Neural crest cell (in vitro differentiated cells): ENCODE data around the gene DENND5A. TPM values are rescaled to one million over a fixed set of nuclear protein-coding genes. Genes with fewer than 3 reads are reported as not detected.

ENCODE experiments used
- DNase-seq: peaks from one replicate; pipeline ENCODE4 v3.0.0; 2021; ENCODE audit warnings: low read depth, mixed read lengths, low spot score
- H3K27ac Mint-ChIP-seq: one replicate; pipeline ENCODE4 v1.8.0; 2021; ENCODE audit warnings: mild to moderate bottlenecking, mixed read lengths; ENCODE audit not compliant: unreplicated experiment
- H3K27me3 Mint-ChIP-seq: 2 replicates; pipeline ENCODE4 v1.8.0; 2021; ENCODE audit warnings: low read depth, mild to moderate bottlenecking, mixed read lengths
- H3K36me3 Mint-ChIP-seq: 2 replicates; pipeline ENCODE4 v1.8.0; 2021; ENCODE audit warnings: low read depth, mild to moderate bottlenecking, mixed read lengths
- H3K4me1 Mint-ChIP-seq: 2 replicates; pipeline ENCODE4 v1.8.0; 2021; ENCODE audit warnings: mixed read lengths
- H3K4me3 Mint-ChIP-seq: one replicate; pipeline ENCODE4 v1.8.0; 2021; ENCODE audit warnings: mild to moderate bottlenecking, mixed read lengths
- H3K9me3 Mint-ChIP-seq: 2 replicates; pipeline ENCODE4 v1.8.0; 2021; ENCODE audit warnings: mixed read lengths
- total RNA-seq: library from RNA; stranded (reverse); gene quantifications from 2 replicates; pipeline ENCODE4 v1.2.1, GENCODE V29; 2021
- TF ChIP-seq, protein P1 (sequence below): fragments of 200-600 bp; sonication (generic); conservative IDR thresholded peaks from 2 replicates; pipeline ENCODE4 v1.5.0; 2021; ENCODE audit warnings: antibody characterized with exemption, mild to moderate bottlenecking

DENND5A gene
- total RNA-seq, 1 donor from 2014 or later, result 116 TPM

DNA sequence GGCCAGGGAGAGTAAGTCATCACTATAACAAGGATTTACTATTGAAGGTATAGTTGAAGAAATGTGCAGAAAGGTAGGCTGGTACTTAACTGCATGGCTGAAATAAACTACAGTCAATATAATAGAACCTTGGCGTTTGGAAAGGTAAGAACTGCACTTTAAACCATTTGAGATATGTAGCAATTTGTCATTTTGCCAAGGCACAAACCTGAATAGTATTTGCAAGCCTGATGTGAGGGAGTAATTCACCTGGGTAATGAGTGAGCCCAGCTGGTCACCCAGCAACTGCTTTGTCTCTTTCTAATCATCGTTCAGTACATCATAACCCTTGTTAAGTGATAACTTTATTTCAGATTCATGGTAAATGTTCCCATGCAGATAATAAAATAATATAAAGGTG is 111.5 kb downstream of the DENND5A start:
- no peaks in the 10 kb centered on the region for H3K9me3 Mint-ChIP-seq
- no peaks in the 10 kb centered on the region for H3K27me3 Mint-ChIP-seq
- H3K27ac Mint-ChIP-seq, result no peak overlapping the region
- no peak overlapping the region for H3K4me3 Mint-ChIP-seq
- no peak for DNase-seq
- H3K36me3 Mint-ChIP-seq, result peaks cover 7% of the 10 kb centered on the region
- no peaks in the 10 kb centered on the region for H3K4me1 Mint-ChIP-seq
- TF ChIP-seq, protein P1, sequence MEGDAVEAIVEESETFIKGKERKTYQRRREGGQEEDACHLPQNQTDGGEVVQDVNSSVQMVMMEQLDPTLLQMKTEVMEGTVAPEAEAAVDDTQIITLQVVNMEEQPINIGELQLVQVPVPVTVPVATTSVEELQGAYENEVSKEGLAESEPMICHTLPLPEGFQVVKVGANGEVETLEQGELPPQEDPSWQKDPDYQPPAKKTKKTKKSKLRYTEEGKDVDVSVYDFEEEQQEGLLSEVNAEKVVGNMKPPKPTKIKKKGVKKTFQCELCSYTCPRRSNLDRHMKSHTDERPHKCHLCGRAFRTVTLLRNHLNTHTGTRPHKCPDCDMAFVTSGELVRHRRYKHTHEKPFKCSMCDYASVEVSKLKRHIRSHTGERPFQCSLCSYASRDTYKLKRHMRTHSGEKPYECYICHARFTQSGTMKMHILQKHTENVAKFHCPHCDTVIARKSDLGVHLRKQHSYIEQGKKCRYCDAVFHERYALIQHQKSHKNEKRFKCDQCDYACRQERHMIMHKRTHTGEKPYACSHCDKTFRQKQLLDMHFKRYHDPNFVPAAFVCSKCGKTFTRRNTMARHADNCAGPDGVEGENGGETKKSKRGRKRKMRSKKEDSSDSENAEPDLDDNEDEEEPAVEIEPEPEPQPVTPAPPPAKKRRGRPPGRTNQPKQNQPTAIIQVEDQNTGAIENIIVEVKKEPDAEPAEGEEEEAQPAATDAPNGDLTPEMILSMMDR, result no peak

DNA sequence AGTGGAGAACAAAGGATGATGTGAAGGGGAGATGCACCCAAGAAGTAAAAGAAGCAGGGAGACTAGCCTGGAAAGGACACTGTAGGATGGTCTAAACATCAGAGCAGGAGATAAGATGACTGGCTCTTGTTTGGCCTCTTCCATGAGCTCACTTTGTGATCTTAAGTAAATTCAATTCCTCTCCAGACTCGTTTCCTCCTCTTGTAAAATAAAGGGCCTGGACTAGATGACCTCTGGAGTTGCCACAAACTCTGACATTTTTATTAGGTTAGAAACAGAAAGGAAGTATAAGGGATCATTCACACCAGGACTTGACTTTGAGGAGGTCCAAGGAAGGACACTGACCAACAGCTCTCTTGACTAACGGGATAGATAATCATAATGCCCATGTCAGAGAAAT is 113.5 kb downstream of the DENND5A start:
- TF ChIP-seq, protein P1, result no peak
- H3K9me3 Mint-ChIP-seq, result no peaks in the 10 kb centered on the region
- no peak for DNase-seq
- no peaks in the 10 kb centered on the region for H3K4me1 Mint-ChIP-seq
- H3K4me3 Mint-ChIP-seq, result no peak overlapping the region
- no peaks in the 10 kb centered on the region for H3K27me3 Mint-ChIP-seq
- H3K36me3 Mint-ChIP-seq, result peaks cover 14% of the 10 kb centered on the region
- no peak overlapping the region for H3K27ac Mint-ChIP-seq

DNA sequence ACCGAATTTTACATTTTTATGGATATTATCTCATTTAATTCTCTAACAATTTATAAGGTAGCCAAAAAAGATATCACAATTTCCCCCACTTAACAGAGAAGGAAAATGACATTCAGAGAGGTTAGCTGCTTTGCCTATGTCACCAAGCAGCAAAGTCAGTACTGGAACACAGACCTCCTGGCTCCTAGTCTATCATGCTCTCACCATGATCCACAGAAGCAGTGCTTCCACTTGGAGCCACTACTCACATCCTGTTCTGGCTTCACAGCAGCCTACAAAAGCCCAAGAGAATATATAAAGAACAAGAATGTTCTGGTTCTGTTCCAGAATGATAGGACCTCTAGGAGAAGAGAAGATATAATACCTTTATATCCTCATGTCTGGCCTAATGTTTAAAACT is 114.2 kb downstream of the DENND5A start:
- H3K36me3 Mint-ChIP-seq, result peaks cover 17% of the 10 kb centered on the region
- H3K27me3 Mint-ChIP-seq, result no peaks in the 10 kb centered on the region
- H3K4me1 Mint-ChIP-seq, result no peaks in the 10 kb centered on the region
- H3K9me3 Mint-ChIP-seq, result no peaks in the 10 kb centered on the region
- TF ChIP-seq, protein P1, result no peak
- H3K4me3 Mint-ChIP-seq, result no peak overlapping the region
- DNase-seq, result no peak
- no peak overlapping the region for H3K27ac Mint-ChIP-seq

DNA sequence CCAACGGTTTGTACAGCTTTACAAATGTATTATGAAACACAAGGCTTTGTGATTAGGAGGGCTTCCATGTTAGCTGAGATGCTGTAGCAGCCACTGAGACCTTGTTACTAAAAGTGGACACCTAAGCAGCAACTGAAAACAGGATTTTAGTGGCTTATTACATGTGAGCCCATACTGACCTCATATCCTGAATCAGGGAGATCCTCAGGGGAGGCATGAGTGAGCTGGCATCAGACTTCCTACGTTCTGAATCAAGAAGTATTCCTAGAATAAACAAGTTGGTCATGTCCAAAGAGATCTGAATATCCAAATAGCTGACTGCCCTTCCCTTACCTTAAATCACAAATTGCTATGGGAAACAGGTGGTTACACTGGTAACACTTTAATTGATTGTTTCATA is 114.6 kb downstream of the DENND5A start:
- H3K4me3 Mint-ChIP-seq, result no peak overlapping the region
- no peaks in the 10 kb centered on the region for H3K9me3 Mint-ChIP-seq
- peaks cover 18% of the 10 kb centered on the region for H3K36me3 Mint-ChIP-seq
- H3K4me1 Mint-ChIP-seq, result no peaks in the 10 kb centered on the region
- DNase-seq, result no peak
- TF ChIP-seq, protein P1, result no peak
- no peaks in the 10 kb centered on the region for H3K27me3 Mint-ChIP-seq
- no peak overlapping the region for H3K27ac Mint-ChIP-seq

DNA sequence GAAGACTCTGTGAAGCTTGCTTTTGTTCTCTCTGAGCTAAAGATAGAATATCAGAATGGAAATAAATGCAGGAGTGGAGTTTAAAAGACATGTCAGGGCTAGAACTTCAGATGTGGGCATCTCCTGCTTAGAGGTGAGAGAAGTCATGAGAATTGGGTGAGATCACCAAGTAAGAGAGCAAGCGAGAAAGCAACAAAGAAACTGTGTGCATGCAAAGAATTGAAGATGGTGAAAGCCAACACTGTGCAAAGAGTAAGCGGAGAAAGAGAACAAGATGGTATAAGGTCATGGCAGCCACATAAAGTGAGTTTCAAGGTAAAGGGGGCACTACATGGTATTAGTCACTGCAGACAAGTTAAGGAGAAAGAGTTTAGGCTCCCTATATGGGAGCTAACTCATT is 116.4 kb downstream of the DENND5A start:
- Mint-ChIP-seq H3K27me3 (no peaks in the 10 kb centered on the region), H3K27ac (no peak overlapping the region), H3K4me3 (no peak overlapping the region), H3K9me3 (no peaks in the 10 kb centered on the region), H3K36me3 (peaks cover 18% of the 10 kb centered on the region), H3K4me1 (no peaks in the 10 kb centered on the region)
- TF ChIP-seq, protein P1, result no peak
- DNase-seq, result no peak

DNA sequence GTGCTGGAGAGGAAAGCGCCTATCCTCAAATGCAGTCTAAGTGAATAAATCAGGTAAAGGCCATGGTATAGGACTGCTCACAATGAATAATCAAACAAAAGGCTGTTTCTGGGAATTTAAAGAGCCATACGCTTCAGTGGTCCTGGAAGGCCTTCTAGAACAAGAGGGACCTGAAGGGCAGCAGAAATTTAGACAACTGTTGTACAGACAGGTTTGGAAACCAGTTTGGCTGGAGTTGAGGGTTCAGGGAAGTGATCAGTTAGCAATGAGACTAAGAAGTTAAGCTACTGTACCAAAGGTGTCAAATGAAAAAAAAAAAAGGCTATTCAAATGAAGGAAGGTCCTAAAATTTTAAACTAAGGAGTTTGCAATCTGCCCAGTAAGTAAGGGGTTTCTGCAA is 117.1 kb downstream of the DENND5A start:
- Mint-ChIP-seq H3K27me3 (no peaks in the 10 kb centered on the region), H3K9me3 (no peaks in the 10 kb centered on the region), H3K36me3 (peaks cover 18% of the 10 kb centered on the region), H3K4me3 (no peak overlapping the region), H3K4me1 (no peaks in the 10 kb centered on the region), H3K27ac (no peak overlapping the region)
- TF ChIP-seq, protein P1, result no peak
- DNase-seq, result no peak
